GM23248 (cell line): ENCODE measurements around the gene PRSS33.

Experiments used
- EZH2 ChIP-seq: fragments of 200-600 bp; sonication (generic); IDR thresholded peaks from 2 replicates; pipeline ENCODE4 v1.6.1; 2018; ENCODE audit warnings: antibody characterized with exemption, mild to moderate bottlenecking; ENCODE audit not compliant: insufficient read depth, poor library complexity, severe bottlenecking
- EZH2phosphoT487 ChIP-seq: fragments of 200-600 bp; sonication (generic); IDR thresholded peaks from 2 replicates; pipeline ENCODE4 v1.6.1; 2018; ENCODE audit warnings: antibody characterized with exemption, moderate library complexity, mild to moderate bottlenecking, low read depth; ENCODE audit not compliant: insufficient read depth

- TF ChIP-seq EZH2phosphoT487 = no peak
- no peak for TF ChIP-seq EZH2
Observed at GRCh38 chr16:2767891-2768290, 19.5 kb downstream of the PRSS33 start.
